Measurements from ENCODE around the gene ZNF211. TPM values are rescaled to one million over a fixed set of nuclear protein-coding genes. Genes with fewer than 3 reads are reported as not detected.

The ZNF211 gene
- total RNA-seq, 1 donor from 2014 or later, result 11.9 TPM

DNA sequence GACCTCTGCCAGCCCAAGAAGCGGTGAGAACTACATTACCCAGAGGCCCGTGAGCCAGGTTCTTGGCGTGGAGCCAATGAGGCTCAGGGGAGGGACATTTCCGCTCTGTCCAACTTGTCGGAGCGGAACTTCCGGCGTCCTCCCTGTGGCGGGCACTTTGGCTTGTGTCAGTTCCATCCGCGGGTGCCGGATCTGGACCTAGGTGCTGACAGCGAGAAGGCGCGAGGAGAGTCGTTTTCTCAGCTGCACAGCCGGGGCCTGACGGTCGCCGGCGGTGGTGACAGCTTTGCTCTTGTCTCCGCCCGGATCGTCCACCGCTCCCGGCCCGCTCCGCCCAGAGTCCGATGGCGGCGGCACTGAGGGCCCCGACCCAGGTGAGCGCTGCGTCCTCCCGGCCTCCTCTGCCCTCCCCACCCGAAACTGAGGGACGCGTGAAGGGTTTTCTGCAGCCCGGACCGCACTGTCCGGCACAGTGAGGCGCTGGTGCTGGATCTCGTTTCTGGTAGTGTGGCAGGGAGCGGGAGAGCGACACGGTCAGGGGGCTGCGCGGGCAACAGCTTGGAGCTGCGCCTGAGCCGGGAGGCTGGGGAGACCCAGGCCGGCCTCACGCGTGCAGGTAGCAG is 33.1 kb upstream of the ZNF211 start, which contains the start of gene ZNF530:
Gene ZNF530 (plus strand): TSS at position 125 of the 623 bp plus-strand sequence. CDS start 4,461 bp downstream, outside the sequence.
- Mint-ChIP-seq H3K4me1 (ENCODE audit: unreplicated experiment) (peaks cover 5% of the 10 kb centered on the region), H3K27ac (ENCODE audit: unreplicated experiment) (peak within 1 kb of the TSS; percentile 79), H3K27me3 (ENCODE audit: unreplicated experiment) (no peaks in the 10 kb centered on the region), H3K4me3 (ENCODE audit: unreplicated experiment) (peak within 1 kb of the TSS; percentile 82), H3K9me3 (ENCODE audit: unreplicated experiment) (peaks cover 46% of the 10 kb centered on the region), H3K36me3 (ENCODE audit: unreplicated experiment) (peaks cover 16% of the 10 kb centered on the region)
- peak; percentile 96 for DNase-seq (ENCODE audit: extremely low spot score, unreplicated experiment)
- TF ChIP-seq, protein P1, sequence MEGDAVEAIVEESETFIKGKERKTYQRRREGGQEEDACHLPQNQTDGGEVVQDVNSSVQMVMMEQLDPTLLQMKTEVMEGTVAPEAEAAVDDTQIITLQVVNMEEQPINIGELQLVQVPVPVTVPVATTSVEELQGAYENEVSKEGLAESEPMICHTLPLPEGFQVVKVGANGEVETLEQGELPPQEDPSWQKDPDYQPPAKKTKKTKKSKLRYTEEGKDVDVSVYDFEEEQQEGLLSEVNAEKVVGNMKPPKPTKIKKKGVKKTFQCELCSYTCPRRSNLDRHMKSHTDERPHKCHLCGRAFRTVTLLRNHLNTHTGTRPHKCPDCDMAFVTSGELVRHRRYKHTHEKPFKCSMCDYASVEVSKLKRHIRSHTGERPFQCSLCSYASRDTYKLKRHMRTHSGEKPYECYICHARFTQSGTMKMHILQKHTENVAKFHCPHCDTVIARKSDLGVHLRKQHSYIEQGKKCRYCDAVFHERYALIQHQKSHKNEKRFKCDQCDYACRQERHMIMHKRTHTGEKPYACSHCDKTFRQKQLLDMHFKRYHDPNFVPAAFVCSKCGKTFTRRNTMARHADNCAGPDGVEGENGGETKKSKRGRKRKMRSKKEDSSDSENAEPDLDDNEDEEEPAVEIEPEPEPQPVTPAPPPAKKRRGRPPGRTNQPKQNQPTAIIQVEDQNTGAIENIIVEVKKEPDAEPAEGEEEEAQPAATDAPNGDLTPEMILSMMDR (IDR thresholded peaks at IDR 0.05), result no peak

GRCh38 chr19:57606931-57607330 is 26.0 kb upstream of the ZNF211 start:
- Mint-ChIP-seq H3K27me3 (ENCODE audit: unreplicated experiment) (no peaks in the 10 kb centered on the region), H3K4me3 (ENCODE audit: unreplicated experiment) (no peak overlapping the region), H3K9me3 (ENCODE audit: unreplicated experiment) (peaks cover 45% of the 10 kb centered on the region), H3K27ac (ENCODE audit: unreplicated experiment) (no peak overlapping the region), H3K36me3 (ENCODE audit: unreplicated experiment) (peaks cover 50% of the 10 kb centered on the region), H3K4me1 (ENCODE audit: unreplicated experiment) (no peaks in the 10 kb centered on the region)
- DNase-seq (ENCODE audit: extremely low spot score, unreplicated experiment), result no peak
- TF ChIP-seq, protein P1 (IDR thresholded peaks at IDR 0.05), result no peak

- TF ChIP-seq, protein P1 (IDR thresholded peaks at IDR 0.05), result no peak
- Mint-ChIP-seq H3K27me3 (ENCODE audit: unreplicated experiment) (no peaks in the 10 kb centered on the region), H3K4me1 (ENCODE audit: unreplicated experiment) (peaks cover 12% of the 10 kb centered on the region), H3K4me3 (ENCODE audit: unreplicated experiment) (no peak overlapping the region), H3K27ac (ENCODE audit: unreplicated experiment) (no peak overlapping the region), H3K9me3 (ENCODE audit: unreplicated experiment) (peaks cover 36% of the 10 kb centered on the region), H3K36me3 (ENCODE audit: unreplicated experiment) (peaks cover 42% of the 10 kb centered on the region)
- DNase-seq (ENCODE audit: extremely low spot score, unreplicated experiment), result no peak
Measured at GRCh38 chr19:57611113-57611512, 21.9 kb upstream of the ZNF211 start.

GRCh38 chr19:57613941-57614743 is 18.8 kb upstream of the ZNF211 start, which contains the start of gene ZNF134:
Gene ZNF134, plus strand, starts transcription at chr19:57614242. Its CDS starts 5,227 bp downstream, at chr19:57619469.
- DNase-seq (ENCODE audit: extremely low spot score, unreplicated experiment), result peak; percentile 95
- Mint-ChIP-seq H3K9me3 (ENCODE audit: unreplicated experiment) (peaks cover 54% of the 10 kb centered on the region), H3K27me3 (ENCODE audit: unreplicated experiment) (no peaks in the 10 kb centered on the region), H3K27ac (ENCODE audit: unreplicated experiment) (peak within 1 kb of the TSS; percentile 44), H3K36me3 (ENCODE audit: unreplicated experiment) (peaks cover 43% of the 10 kb centered on the region), H3K4me3 (ENCODE audit: unreplicated experiment) (peak within 1 kb of the TSS; percentile 89), H3K4me1 (ENCODE audit: unreplicated experiment) (peaks cover 12% of the 10 kb centered on the region)
- TF ChIP-seq, protein P1 (IDR thresholded peaks at IDR 0.05), result peak; percentile 44

DNA sequence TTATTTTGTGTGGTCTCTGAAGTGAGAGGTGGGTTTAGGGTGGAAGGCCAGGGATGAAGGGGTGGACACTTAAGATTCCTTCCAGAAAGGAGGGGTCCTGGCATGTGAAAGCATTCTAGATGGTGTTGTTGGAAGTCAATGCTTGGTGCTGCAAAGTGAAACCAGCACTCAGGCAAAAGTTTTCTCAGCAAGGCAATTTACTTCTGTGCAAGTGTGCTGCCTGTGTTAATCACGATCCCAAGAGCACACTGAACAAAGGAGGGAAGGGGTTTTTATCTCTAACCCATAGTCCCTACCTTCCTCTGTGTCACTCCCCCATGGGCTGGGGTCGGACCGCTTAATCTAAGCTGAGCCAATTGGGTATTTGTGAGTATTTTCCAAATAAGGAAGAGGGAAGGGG is 17.6 kb upstream of the ZNF211 start:
- H3K27me3 Mint-ChIP-seq (ENCODE audit: unreplicated experiment), result no peaks in the 10 kb centered on the region

More for the DNA sequence above, 17.6 kb upstream of the ZNF211 start:
- Mint-ChIP-seq H3K4me1 (ENCODE audit: unreplicated experiment) (peaks cover 12% of the 10 kb centered on the region), H3K36me3 (ENCODE audit: unreplicated experiment) (peaks cover 55% of the 10 kb centered on the region), H3K4me3 (ENCODE audit: unreplicated experiment) (peak overlapping the region; percentile 89), H3K27ac (ENCODE audit: unreplicated experiment) (no peak overlapping the region), H3K9me3 (ENCODE audit: unreplicated experiment) (peaks cover 66% of the 10 kb centered on the region)
- peak; percentile 27 for DNase-seq (ENCODE audit: extremely low spot score, unreplicated experiment)
- TF ChIP-seq, protein P1 (IDR thresholded peaks at IDR 0.05), result no peak

Measured in osteocyte (in vitro differentiated cells).